Activated naive CD8-positive, alpha-beta T cell (primary cell): Measurements from ENCODE around the gene MSL3B.

Experiments used
- H3K27ac Mint-ChIP-seq: one replicate; pipeline ENCODE4 v1.8.0; 2021; ENCODE audit warnings: mixed read lengths
- H3K27me3 Mint-ChIP-seq: one replicate; pipeline ENCODE4 v1.8.0; 2021; ENCODE audit warnings: mixed read lengths
- H3K36me3 Mint-ChIP-seq: one replicate; pipeline ENCODE4 v1.8.0; 2021; ENCODE audit warnings: mixed read lengths
- H3K4me1 Mint-ChIP-seq: one replicate; pipeline ENCODE4 v1.8.0; 2021; ENCODE audit warnings: low read depth, mixed read lengths
- H3K4me3 Mint-ChIP-seq: one replicate; pipeline ENCODE4 v1.8.0; 2021; ENCODE audit warnings: mild to moderate bottlenecking, mixed read lengths
- H3K9me3 Mint-ChIP-seq: one replicate; pipeline ENCODE4 v1.8.0; 2021; ENCODE audit warnings: low read depth, mixed read lengths

Gene MSL3B

DNA sequence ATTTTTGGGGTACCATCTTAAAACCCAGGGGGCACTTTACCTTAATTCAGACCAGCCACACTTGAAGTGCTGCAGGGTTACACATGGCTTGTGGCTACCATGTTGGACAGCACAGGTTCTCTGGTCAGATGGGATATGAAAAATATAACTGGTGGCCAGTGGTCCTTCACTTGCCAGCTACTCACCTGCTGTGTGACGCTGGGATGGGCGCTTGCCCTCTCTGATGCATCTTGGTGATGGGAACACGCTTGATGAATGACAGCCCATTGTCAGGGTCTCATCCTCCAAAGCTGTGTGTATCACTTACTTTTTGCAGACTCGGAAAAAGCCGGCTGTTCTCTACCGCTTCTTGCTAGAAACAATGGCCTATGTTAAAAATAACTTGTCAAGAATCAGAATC, 36.3 kb downstream of the MSL3B start:
- H3K4me3 Mint-ChIP-seq = no peak overlapping the region
- peaks cover 2% of the 10 kb centered on the region for H3K36me3 Mint-ChIP-seq
- H3K9me3 Mint-ChIP-seq = no peaks in the 10 kb centered on the region
- H3K4me1 Mint-ChIP-seq = no peaks in the 10 kb centered on the region
- no peak overlapping the region for H3K27ac Mint-ChIP-seq
- no peaks in the 10 kb centered on the region for H3K27me3 Mint-ChIP-seq

DNA sequence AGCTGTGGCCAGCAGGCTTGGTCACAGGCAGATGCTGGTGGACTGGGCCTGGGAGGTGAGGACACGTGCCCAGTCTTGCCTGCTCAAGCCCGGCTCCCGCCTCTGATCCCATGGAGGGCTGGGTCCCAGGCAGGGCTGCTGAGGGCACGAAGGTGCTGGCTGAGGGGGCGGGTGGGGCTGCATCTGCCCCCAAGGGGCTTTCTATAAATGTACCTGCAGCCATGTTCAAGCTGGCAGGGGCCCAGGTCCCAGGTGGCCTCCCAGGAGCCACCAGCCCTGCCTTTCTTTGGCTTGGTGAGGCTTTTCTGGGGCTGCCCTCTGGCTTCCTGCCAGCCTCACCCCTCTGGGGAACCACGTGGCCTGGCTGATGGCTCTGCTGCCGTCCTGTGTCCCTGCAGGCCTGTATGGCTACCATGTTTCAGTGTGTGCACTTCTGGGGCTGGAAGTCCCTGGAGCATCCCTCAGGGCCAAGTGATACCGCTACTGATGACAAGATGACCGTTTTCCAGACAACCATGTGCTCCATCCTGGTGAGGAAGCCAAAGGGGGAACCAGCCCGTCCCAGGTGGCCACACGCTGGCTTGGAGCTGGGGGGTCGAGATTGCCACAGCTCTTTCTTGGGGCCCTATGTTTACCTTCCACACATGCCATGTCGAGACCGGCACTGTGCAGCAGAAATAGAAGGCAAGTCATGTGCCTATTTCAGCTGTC, 37.0 kb downstream of the MSL3B start:
- no peaks in the 10 kb centered on the region for H3K9me3 Mint-ChIP-seq
- no peak overlapping the region for H3K27ac Mint-ChIP-seq
- H3K4me3 Mint-ChIP-seq = no peak overlapping the region
- H3K36me3 Mint-ChIP-seq = no peaks in the 10 kb centered on the region
- H3K27me3 Mint-ChIP-seq = no peaks in the 10 kb centered on the region
- H3K4me1 Mint-ChIP-seq = no peaks in the 10 kb centered on the region

- H3K4me3 Mint-ChIP-seq = no peak overlapping the region
- H3K36me3 Mint-ChIP-seq = no peaks in the 10 kb centered on the region
- no peaks in the 10 kb centered on the region for H3K9me3 Mint-ChIP-seq
- H3K4me1 Mint-ChIP-seq = no peaks in the 10 kb centered on the region
- H3K27ac Mint-ChIP-seq = no peak overlapping the region
- H3K27me3 Mint-ChIP-seq = no peaks in the 10 kb centered on the region
Measured at GRCh38 chr2:233830111-233830802, 37.9 kb downstream of the MSL3B start.

GRCh38 chr2:233829193-233830110, 38.7 kb downstream of the MSL3B start:
- no peaks in the 10 kb centered on the region for H3K36me3 Mint-ChIP-seq
- H3K27ac Mint-ChIP-seq = no peak overlapping the region
- H3K27me3 Mint-ChIP-seq = no peaks in the 10 kb centered on the region
- no peak overlapping the region for H3K4me3 Mint-ChIP-seq
- no peaks in the 10 kb centered on the region for H3K9me3 Mint-ChIP-seq
- H3K4me1 Mint-ChIP-seq = no peaks in the 10 kb centered on the region

GRCh38 chr2:233828546-233829192, 39.5 kb downstream of the MSL3B start:
- no peak overlapping the region for H3K4me3 Mint-ChIP-seq
- H3K27me3 Mint-ChIP-seq = no peaks in the 10 kb centered on the region
- no peaks in the 10 kb centered on the region for H3K36me3 Mint-ChIP-seq
- no peaks in the 10 kb centered on the region for H3K9me3 Mint-ChIP-seq
- H3K4me1 Mint-ChIP-seq = no peaks in the 10 kb centered on the region
- no peak overlapping the region for H3K27ac Mint-ChIP-seq

GRCh38 chr2:233824373-233824772, 43.8 kb downstream of the MSL3B start:
- Mint-ChIP-seq H3K27me3 (no peaks in the 10 kb centered on the region), H3K4me3 (no peak overlapping the region), H3K27ac (no peak overlapping the region), H3K4me1 (no peaks in the 10 kb centered on the region), H3K9me3 (no peaks in the 10 kb centered on the region), H3K36me3 (no peaks in the 10 kb centered on the region)

GRCh38 chr2:233823731-233824121, 44.5 kb downstream of the MSL3B start:
- Mint-ChIP-seq H3K27me3 (no peaks in the 10 kb centered on the region), H3K4me1 (no peaks in the 10 kb centered on the region), H3K27ac (no peak overlapping the region), H3K9me3 (no peaks in the 10 kb centered on the region), H3K36me3 (no peaks in the 10 kb centered on the region), H3K4me3 (no peak overlapping the region)

- no peak overlapping the region for H3K27ac Mint-ChIP-seq
- H3K4me3 Mint-ChIP-seq = no peak overlapping the region
- no peaks in the 10 kb centered on the region for H3K36me3 Mint-ChIP-seq
- no peaks in the 10 kb centered on the region for H3K27me3 Mint-ChIP-seq
- H3K9me3 Mint-ChIP-seq = no peaks in the 10 kb centered on the region
- no peaks in the 10 kb centered on the region for H3K4me1 Mint-ChIP-seq
Measured at GRCh38 chr2:233822781-233823730, 45.1 kb downstream of the MSL3B start.

GRCh38 chr2:233822101-233822771, 46.0 kb downstream of the MSL3B start:
- no peaks in the 10 kb centered on the region for H3K27me3 Mint-ChIP-seq
- H3K36me3 Mint-ChIP-seq = no peaks in the 10 kb centered on the region
- H3K9me3 Mint-ChIP-seq = no peaks in the 10 kb centered on the region
- no peak overlapping the region for H3K27ac Mint-ChIP-seq
- no peak overlapping the region for H3K4me3 Mint-ChIP-seq
- peaks cover under 1% of the 10 kb centered on the region for H3K4me1 Mint-ChIP-seq

- H3K4me3 Mint-ChIP-seq = no peak overlapping the region
- peaks cover 2% of the 10 kb centered on the region for H3K27me3 Mint-ChIP-seq
- H3K4me1 Mint-ChIP-seq = peaks cover 2% of the 10 kb centered on the region
- H3K36me3 Mint-ChIP-seq = no peaks in the 10 kb centered on the region
- no peaks in the 10 kb centered on the region for H3K9me3 Mint-ChIP-seq
- H3K27ac Mint-ChIP-seq = no peak overlapping the region
Measured at GRCh38 chr2:233821709-233822100, 46.5 kb downstream of the MSL3B start.

GRCh38 chr2:233821196-233821595, 47.0 kb downstream of the MSL3B start:
- H3K4me3 Mint-ChIP-seq = no peak overlapping the region
- H3K36me3 Mint-ChIP-seq = no peaks in the 10 kb centered on the region
- H3K27me3 Mint-ChIP-seq = peaks cover 2% of the 10 kb centered on the region
- no peaks in the 10 kb centered on the region for H3K9me3 Mint-ChIP-seq
- no peak overlapping the region for H3K27ac Mint-ChIP-seq
- H3K4me1 Mint-ChIP-seq = peaks cover 2% of the 10 kb centered on the region

GRCh38 chr2:233820774-233821105, 47.4 kb downstream of the MSL3B start:
- H3K9me3 Mint-ChIP-seq = no peaks in the 10 kb centered on the region
- peaks cover 2% of the 10 kb centered on the region for H3K4me1 Mint-ChIP-seq
- peaks cover 2% of the 10 kb centered on the region for H3K27me3 Mint-ChIP-seq
- H3K36me3 Mint-ChIP-seq = no peaks in the 10 kb centered on the region
- no peak overlapping the region for H3K27ac Mint-ChIP-seq
- no peak overlapping the region for H3K4me3 Mint-ChIP-seq

DNA sequence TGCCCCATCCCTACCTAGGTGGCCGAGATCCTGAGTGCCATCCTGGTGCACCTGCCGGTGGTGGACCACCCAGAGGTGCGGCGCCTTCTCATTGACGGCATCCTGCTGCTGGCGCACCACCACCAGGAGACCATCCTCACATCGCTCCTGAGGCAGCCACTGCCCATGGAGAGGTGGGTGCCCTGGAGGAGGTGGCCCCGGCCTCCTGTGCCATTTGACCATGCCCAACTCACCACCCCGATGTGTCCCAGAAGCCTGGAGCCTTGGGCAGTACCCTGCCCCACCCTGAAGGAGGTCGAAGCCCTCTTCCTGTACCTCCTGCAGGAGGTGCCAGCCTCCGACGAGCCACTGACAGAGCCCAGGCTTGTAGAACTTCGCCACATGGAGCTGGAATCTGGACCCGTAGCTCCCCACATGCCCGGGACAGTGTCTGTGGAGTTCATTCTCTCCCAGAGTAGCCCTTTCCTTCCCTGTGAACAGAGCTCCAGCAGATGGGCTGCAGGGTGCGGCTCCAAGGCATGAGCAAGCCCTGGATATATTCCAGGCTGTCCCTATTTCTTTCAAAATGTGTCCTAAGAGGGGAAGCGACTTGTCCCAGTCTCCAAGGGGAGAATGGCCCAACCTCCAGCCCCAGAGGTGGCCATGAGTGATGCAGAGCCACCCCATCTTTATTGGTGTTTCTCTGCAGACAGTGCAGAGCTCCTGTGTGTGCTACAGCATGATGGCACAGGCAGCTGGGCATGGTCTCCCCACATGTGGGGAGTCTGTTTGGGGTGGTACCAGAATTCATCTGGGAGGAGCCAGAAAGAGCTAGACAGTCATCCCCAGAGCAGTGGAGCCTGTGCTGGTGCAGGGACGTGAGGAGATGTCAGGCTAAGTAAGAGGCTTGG, 48.1 kb downstream of the MSL3B start:
- H3K27ac Mint-ChIP-seq = no peak overlapping the region
- no peaks in the 10 kb centered on the region for H3K9me3 Mint-ChIP-seq
- no peak overlapping the region for H3K4me3 Mint-ChIP-seq
- H3K36me3 Mint-ChIP-seq = no peaks in the 10 kb centered on the region
- H3K27me3 Mint-ChIP-seq = peaks cover 2% of the 10 kb centered on the region
- peaks cover 2% of the 10 kb centered on the region for H3K4me1 Mint-ChIP-seq
